Fibroblast of skin of left quadriceps (primary cell): ENCODE results near the gene CDX1.

Experiments used
- DNase-seq, 2 experiments: peaks; one replicate each; pipeline ENCODE4 v3.0.0-alpha.2; 2013; ENCODE audit warnings: low read depth in 2 of 2

The CDX1 gene

GRCh38 chr5:150184006-150184405 lies 17.4 kb downstream of the CDX1 start:
- DNase-seq: no peak

- no peak for DNase-seq
Measured at GRCh38 chr5:150184990-150185912, 18.7 kb downstream of the CDX1 start.

- no peak for DNase-seq
Measured at GRCh38 chr5:150186137-150186536, 19.6 kb downstream of the CDX1 start.

DNA sequence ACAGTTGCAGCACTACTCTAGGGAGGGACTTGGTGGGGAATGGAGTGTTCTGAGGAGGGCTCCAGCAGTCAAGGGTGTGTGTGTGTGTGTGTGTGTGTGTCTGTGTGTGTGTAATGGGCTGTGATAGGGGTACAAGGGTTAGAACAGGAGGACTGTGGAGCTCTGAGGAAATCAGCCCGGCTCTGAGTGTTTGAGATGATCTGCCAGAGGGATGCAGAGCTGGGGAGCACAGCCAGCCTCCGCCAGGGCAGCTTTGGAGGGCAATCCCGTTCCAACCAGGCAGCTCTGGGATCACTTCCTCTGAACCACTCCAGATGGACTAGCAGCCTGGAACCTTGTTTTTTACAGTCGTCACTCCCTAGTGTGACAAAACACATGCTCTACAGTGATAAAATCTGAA lies 20.3 kb downstream of the CDX1 start:
- DNase-seq: no peak

DNA sequence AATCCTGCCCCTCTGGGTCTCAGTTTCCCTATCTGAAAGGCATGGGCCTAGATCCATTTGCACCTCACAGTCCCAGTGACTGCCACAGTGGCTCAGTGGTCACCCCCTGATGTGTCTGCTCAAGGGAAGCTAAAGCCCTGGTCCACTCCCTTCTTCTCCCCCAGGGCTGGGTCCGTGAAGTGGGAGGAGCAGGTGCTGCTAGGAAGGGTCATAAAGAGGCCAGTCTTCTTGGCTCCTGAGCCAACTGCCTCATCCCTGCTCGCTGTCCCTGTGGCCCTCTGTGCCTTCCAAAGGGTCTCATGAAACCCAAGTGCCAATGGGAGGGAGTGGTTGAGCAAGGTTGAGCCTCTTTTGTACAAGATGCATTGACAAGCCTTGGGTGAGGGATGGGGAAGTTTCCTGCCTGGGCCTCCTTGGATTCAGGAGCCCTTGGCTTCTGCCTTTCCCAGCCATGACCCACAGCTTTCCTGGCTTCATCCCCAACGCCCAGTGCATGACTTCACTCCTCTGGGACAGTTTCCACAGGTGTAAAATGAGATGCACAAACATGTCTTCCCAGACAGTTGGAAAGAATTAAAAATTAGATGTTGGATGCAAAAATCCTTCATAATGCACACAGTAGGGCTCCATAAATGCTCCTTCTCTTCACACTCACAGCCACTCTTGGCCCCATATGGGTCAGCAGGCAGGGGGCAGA lies 21.7 kb downstream of the CDX1 start:
- no peak for DNase-seq

DNA sequence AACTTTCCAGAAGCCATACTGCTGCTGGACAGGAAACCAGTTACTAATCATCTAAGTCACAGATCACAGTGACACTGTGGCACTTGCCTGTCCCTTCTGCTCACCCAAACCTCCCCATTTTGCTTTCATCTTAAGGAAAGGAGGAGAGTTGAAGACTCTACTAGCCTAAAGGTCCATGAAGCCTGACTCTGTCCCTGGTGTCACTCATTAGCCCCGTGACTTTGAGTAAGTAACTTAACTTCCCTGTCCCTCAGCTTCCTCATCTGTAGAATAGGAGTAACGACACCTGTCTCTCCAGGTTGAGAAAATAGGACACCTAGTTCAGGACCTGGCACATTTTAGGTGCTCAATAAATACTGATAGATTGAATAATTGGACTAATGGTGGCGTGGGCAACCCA lies 22.7 kb downstream of the CDX1 start:
- DNase-seq: no peak

DNA sequence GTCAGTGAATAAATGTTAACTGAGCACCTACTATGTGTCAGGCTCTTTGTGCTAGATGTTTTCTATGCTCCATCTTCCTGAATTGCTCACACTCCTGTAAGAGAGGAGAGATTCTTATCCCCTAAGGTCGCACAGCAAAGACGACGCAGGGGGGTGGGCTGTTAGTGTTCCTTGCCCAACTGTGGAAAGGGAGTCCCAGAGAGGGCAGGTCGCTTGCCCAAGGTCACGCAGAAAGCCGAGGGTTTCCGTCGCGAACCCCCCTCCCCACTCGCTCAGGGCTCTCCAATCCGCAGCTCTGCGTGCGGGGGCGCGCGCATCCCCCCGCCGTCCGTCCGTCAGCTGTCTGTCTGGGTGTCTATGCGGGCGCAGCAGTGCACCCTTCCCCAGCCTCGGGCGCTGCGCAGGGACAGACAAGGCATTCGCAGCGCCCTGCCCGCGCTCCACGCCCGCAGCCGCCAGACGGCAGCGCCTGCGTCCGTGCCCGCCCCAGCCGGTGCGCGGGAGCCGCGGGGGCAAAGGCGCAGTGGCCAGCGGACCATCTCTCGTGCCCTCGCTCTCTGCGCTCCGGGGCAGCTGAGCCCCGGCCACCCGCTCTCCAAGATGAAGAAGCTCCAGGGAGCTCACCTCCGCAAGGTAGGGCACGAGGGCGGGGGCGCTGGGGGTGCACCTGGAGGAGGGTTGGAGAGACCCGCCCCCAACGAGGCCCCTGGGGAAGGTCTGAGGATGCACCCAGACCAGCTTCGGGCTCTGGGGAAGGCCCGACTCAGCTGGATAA lies 23.3 kb downstream of the CDX1 start, which contains the start of gene SLC6A7:
TSS of gene SLC6A7 (plus strand) at position 335 of the 775 bp plus-strand sequence. CDS start at position 601, 266 bp downstream.
- no peak for DNase-seq

GRCh38 chr5:150190503-150190979 lies 24.0 kb downstream of the CDX1 start:
- no peak for DNase-seq

DNA sequence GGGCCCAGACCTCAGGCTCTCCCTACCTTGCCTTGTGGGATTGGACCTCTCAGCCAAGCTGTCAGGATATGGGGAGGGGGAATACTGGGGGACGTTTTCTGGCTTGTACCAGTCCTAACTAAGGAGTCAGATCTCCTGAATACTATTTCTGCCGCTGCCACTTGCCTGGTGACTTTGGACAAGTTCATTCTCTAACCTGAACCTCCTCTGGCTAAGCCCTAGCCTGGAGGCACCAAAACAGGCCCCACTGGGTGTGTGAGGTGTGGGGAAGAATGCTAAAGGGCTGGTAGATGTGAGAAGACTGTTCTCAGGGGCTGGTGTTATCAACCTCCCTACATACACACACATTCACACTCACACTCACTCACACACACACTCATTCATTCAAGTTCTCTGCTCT lies 24.4 kb downstream of the CDX1 start:
- no peak for DNase-seq

DNA sequence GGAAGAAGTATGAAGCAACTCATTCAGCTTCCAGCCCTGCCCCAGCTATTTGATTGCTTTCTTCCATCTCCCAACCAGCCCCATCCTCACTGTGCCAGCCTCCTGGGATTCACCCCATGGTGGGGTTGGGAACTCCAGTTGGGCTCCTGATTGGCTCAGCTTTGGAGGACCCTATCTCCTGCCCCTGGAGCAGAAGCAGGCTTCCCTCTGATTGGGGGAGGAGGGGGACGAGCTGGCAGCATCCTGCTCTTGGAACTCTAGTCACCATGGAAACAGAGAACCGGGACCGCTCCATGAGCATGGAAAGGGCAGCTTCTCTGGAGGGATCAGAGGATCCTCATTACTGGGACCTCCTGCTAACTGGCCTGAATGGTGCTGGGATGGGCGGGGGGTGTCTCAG lies 25.9 kb downstream of the CDX1 start:
- DNase-seq: no peak

- no peak for DNase-seq
Measured at GRCh38 chr5:150195736-150196485, 29.3 kb downstream of the CDX1 start.

DNA sequence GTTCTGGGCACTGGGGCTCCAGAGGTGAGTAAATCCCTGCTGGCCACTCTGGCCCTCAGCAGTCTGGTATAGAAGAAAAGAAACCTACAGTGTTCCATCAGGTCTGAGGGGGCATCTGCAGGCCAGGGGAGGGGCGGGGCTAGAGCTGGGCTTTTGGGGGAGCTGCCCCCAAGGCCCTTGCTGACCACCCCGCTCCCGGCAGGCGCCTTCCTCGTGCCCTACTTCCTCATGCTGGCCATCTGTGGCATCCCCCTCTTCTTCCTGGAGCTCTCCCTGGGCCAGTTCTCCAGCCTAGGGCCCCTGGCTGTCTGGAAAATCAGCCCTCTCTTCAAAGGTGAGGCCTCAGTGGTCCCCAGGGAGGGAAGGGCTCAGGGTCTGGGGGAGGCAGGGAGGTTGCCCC lies 29.9 kb downstream of the CDX1 start:
- DNase-seq: no peak

DNA sequence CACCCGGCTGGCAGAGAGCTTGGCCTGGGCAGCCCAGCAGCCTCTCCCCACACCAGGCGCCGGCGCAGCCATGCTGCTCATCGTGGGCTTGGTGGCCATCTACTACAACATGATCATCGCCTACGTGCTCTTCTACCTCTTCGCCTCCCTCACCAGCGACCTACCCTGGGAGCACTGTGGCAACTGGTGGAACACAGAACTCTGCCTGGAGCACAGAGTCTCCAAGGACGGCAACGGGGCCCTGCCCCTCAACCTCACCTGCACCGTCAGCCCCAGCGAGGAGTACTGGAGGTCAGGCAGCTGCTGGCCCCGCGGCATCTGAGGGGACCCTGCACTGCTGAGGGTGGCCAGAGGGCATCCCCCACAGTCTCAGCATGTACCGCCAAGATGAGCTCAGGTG lies 30.4 kb downstream of the CDX1 start:
- no peak for DNase-seq

GRCh38 chr5:150197476-150197875 lies 30.9 kb downstream of the CDX1 start:
- DNase-seq: no peak

- no peak for DNase-seq
Measured at GRCh38 chr5:150202501-150202900, 35.9 kb downstream of the CDX1 start.

DNA sequence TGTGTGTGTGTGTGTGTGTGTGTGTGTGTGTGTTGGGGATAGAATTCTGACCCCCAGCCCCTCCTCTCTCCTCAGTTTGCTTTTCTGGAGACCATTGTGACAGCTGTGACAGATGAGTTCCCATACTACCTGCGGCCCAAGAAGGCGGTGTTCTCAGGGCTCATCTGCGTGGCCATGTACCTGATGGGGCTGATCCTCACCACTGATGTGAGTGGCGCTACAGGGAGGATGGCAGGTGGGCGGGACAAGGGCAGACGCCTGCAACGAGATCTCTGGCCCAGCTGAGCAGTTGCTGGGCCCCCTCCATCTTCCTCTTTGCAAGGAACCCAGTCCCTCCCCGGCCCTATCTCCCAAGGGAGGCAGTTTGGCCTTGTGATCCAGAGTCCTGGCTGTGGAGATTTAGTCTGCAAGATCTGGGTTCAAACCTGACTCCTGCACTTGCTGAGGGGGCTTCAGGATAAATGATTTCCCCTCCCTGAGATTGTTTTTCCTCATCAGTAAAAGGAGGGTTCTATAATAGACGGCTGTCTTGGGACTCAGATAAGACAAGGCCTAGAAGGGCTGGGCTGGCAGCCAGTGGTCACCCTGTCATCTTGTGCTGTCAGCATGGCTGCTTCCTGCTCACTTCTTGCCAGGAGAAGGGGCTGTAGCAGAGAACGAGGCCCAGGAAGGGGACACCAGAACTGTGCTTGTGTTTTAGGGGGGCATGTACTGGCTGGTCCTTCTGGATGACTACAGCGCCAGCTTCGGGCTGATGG lies 37.4 kb downstream of the CDX1 start:
- DNase-seq: no peak

GRCh38 chr5:150204590-150204960 lies 38.0 kb downstream of the CDX1 start:
- DNase-seq: no peak

DNA sequence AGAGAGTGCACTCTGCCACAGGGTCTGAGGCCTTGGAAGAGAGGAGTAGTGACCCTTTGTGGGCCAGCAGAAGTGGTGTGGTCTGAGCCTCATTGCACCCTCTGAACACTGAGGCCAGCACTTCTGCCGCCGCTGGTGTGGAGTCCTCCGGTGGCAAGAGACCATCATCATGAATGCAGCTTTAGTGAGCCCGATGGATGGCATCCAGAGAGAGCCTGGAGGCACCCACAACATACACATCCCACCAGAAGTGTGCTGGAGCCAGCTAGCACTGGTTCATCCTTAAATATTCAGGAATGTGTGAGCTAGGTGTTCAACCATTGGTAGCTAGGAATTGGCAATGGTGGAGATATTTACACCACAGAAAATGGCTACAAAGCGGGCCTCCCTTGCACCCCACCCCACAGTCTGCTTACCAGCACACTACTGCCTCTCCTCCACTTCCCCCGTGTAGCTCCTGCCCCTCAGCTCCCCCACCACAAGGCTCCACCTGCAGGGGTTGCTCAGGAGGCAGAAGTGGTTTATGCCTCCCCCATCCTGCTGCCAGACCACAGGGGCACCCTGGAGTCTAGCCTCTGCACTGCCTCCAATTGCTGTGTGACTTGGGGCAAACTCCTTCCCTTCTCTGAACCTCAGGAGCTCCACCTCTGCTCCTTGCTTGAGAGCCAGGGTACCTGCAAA lies 39.7 kb downstream of the CDX1 start:
- no peak for DNase-seq

- DNase-seq: no peak
Measured at GRCh38 chr5:150206779-150207115, 40.2 kb downstream of the CDX1 start.
